ES-I3 (cell line): Measurements from ENCODE around the gene PDIA5.

Source experiments
- H3K36me3 ChIP-seq: 2 replicates; pipeline ENCODE4 v1.6.1; 2013; ENCODE audit warnings: mild to moderate bottlenecking, low read length, control low read depth, moderate library complexity; ENCODE audit not compliant: insufficient read depth
- H3K4me1 ChIP-seq: 2 replicates; pipeline ENCODE4 v1.6.1; 2013; ENCODE audit warnings: mild to moderate bottlenecking, control low read depth, low read length; ENCODE audit not compliant: insufficient read depth
- H3K9ac ChIP-seq: 2 replicates; pipeline ENCODE4 v1.6.1; 2013; ENCODE audit warnings: low read depth, mild to moderate bottlenecking, low read length, moderate library complexity
- H3K9me3 ChIP-seq: 2 replicates; pipeline ENCODE4 v1.6.1; 2013; ENCODE audit warnings: mild to moderate bottlenecking, low read length, moderate library complexity; ENCODE audit not compliant: control insufficient read depth, insufficient read depth

Gene PDIA5

DNA sequence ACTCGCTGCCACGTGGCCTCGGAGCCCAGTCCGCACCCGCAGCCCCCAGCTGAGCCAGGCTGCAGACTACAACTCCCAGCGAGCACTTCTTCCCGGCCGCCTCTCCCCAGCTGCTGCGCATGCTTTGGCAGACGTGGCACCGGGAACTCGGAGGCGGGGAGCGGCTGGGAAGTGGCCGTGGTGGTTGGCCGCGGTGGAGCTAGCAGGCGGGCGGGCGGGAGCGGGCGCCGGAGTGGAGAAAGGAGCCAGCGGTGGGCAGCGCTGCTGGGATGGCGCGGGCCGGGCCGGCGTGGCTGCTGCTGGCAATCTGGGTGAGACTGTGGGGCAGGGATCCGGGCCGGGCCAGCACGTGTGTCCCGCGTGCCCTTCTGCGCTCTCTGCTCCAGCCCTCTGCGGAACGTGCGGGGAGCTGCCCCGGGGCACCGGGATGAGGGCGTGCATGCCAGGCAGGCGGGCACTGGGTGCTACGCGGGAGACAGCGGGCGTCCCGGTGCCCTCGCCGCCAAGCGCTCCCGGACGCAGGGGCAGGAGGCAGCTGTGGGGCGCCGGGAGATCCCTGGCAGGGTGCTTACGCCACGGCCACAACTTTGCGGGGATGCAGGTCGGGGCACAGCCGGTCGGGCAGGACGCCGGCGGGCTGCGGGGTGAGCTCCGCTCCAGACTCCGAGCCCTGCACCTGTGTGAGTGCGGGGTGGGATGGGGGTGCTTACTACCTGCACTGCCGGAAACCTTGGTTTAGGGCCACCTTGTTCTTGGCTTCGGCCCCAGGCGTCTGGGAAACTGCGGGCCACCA, at the start of gene PDIA5:
Gene PDIA5, plus strand, starts transcription at position 130 of the 793 bp plus-strand sequence. Its CDS starts 140 bp downstream, at position 270.
- Histone ChIP-seq H3K4me1 (no peaks in the 10 kb centered on the region; the same call in 1 of the 2 replicates), H3K36me3 (no peaks in the 10 kb centered on the region), H3K9me3 (no peaks in the 10 kb centered on the region), H3K9ac (peak within 1 kb of the TSS; percentile 54)

DNA sequence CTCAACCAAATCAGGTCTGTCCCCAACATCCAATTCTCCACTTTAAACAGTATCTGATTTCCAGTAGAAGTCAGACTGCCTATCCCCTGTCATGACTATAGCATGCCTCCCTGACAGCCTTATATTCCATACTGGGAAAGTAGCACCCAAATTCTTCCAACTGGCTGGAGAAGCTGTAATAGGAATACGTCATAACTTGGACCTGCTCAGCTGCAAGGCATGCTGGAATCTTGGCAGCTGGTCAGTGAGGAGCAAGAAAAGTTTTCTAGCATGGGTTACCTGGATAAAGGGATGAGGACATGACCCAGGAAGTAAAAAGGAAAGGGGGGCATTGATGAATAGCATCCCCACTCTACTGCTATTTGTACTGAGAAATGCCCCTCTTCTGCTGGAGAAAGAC, 48.1 kb upstream of the PDIA5 start:
- Histone ChIP-seq H3K36me3 (no peaks in the 10 kb centered on the region), H3K9me3 (no peaks in the 10 kb centered on the region), H3K9ac (no peak overlapping the region)

DNA sequence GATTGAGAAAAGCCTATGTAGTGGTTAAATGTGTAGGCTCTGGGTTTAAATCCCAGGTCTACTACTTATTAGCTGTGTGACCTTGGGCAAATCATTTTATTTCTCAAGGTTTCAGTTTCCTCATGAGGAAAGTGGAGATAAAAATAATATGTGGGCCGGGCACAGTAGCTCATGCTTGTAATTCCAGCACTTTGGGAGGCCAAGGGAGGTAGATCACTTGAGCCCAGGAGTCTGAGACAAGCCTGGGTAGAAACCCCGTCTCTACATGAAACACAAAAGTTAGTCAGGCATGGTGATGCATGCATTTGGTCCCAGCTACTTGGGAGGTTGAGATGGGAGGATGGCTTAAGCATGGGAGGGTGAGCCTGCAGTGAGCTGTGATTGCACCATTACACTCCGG, 47.7 kb upstream of the PDIA5 start:
- Histone ChIP-seq H3K9me3 (no peaks in the 10 kb centered on the region), H3K4me1 (peaks cover 22% of the 10 kb centered on the region), H3K9ac (no peak overlapping the region), H3K36me3 (no peaks in the 10 kb centered on the region)

More for the DNA sequence above, 48.1 kb upstream of the PDIA5 start:
- peaks cover 22% of the 10 kb centered on the region for H3K4me1 ChIP-seq

DNA sequence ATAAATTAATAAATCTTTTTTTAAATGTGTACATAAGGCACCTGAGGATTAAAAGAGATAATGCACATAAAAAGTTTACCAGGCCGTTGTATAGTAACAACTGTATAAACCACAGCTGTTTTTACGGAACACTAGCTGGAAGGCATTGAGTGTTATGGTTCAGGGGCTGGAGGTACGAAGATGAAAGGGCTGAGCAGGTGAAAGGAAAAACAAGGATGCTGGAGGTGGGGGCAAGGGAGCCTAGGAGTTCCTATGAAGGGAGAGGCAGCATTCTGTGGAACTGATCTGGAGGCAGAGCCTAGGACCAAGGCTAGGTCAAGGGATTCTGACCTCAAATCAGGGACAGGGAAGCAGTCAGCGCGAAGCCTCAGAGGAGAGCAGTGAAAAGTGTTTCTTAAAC, 47.2 kb upstream of the PDIA5 start:
- Histone ChIP-seq H3K9me3 (no peaks in the 10 kb centered on the region), H3K36me3 (no peaks in the 10 kb centered on the region), H3K9ac (no peak overlapping the region), H3K4me1 (peaks cover 22% of the 10 kb centered on the region)

DNA sequence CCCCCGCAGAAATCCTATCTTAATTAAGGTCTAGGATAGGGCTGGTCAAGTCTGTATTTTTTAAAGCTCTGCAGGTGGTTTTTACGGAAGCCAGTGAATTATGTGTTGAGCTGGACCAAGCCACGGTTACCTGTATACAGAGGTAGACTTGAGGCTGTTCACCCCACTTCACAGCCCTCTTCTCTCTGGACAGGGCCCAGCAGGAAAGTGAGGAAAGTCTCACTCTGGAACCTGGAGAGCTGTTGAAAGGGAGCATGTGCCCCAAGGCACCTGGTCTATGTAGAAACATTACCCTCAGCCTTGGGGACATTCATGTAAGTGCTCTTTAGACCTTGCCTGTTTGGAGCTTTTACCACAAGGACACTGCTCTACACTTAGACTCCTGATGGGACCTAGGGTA, 46.1 kb upstream of the PDIA5 start:
- H3K36me3 ChIP-seq, result no peaks in the 10 kb centered on the region
- H3K9me3 ChIP-seq, result no peaks in the 10 kb centered on the region
- no peak overlapping the region for H3K9ac ChIP-seq
- peaks cover 22% of the 10 kb centered on the region for H3K4me1 ChIP-seq

DNA sequence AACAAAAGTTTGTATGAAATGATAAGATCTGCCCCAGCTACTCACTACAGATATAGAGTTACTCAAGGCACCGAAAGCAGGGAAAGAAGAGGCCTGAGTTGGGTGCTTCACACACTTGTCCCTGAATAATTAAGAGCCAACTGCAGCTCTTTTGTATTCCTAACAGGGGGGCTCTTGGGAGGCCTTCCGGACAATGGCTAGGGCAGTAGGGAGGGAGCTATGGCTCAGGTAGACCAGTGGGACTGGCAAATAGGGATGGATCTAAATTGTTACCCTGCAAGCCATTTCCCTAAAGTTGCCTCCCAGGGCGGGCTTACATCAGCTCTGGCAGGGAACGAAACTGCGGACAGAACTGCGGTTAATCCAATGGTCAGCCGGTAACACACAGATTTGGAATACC, 45.4 kb upstream of the PDIA5 start:
- H3K9me3 ChIP-seq, result no peaks in the 10 kb centered on the region
- H3K36me3 ChIP-seq, result no peaks in the 10 kb centered on the region
- H3K9ac ChIP-seq, result no peak overlapping the region
- H3K4me1 ChIP-seq, result peaks cover 22% of the 10 kb centered on the region

DNA sequence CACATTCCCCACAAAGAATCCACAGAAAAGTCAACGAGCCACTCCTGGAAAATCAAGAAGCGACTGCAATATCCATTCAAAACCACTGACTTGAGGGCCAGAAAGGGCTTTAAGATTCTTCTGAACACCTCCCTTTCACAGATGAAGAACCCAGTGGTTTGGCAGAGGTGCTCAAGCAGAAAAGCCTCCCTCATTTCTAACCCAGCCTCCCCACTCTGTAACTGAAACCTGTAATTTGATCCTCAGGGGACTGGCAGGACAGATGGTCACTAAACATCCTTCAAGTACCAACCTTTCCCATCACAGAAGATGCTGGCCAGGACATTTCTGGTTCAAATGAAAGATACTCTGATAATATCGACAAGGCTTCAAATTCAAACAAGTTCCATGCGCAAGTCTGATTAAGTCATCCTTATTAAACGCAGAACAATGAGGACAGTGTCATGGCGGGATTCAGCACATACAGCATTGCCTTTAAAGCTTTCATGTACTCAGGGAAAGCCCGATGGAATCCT, 44.8 kb upstream of the PDIA5 start:
- Histone ChIP-seq H3K4me1 (peaks cover 22% of the 10 kb centered on the region), H3K9ac (no peak overlapping the region)

DNA sequence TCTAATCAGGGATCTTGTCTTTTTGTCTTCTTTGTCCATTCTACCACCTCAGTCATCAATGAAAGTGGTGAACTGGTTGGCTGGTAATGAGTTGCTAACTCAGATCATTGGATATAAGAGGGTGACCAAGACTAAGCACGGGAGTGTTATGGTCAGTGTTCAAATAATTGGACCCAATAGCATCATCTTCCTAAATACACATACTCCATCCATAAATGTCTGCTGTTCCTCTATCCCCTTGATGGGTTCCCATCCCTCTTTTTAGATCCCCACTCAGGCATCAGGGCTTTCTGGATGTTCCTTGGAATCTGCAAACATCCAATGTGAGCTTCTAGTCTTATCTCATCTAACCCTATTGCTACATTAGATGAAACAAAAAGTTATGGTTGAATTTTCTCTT, 42.8 kb upstream of the PDIA5 start:
- Histone ChIP-seq H3K36me3 (no peaks in the 10 kb centered on the region), H3K9ac (no peak overlapping the region), H3K9me3 (no peaks in the 10 kb centered on the region), H3K4me1 (peaks cover 24% of the 10 kb centered on the region)

More for the DNA sequence above, 44.8 kb upstream of the PDIA5 start:
- no peaks in the 10 kb centered on the region for H3K9me3 ChIP-seq
- H3K36me3 ChIP-seq, result no peaks in the 10 kb centered on the region

DNA sequence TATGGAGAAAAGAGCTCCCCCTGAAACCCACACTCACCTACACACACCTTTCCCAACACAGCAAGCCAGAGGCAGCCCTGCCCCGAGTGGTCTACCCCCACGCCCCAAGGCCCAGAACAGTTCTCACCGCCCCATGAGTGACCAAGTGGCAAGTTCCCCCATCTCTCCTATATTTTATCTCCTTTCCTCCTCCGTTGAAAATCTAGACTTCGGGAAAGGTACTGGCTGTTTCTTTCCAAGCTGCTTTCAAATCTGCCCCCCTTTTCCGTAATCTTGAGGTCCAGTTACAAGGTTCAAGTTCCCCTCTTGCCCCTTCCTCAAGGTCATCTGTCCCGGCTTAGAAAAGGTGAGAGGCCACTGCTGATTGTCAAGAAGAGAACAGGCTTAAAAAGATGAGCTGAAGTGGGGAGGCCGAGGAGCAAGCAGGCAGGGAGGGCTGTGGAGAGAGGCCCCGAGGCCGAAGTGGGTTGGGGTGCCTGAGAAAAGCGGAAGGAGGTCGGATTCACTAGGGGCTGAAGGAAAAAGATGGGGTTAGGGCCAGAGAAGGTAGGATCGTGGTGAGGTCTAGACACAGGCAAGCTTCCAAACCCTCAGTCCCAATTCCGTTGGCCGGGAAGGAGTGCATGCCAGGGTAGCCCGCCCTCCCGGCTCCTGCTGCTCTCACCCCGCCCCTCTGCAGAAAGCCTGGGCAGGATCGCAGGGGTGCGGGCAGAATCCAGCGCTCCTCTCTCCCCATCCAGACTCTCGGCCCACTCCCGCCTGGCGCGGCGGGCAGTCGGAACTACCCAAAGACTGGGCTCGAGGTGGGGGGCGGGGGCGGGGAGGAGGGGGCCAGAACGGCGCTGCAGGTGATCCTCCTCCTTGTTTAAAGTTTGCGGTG, 40.9 kb upstream of the PDIA5 start:
- no peaks in the 10 kb centered on the region for H3K36me3 ChIP-seq
- H3K4me1 ChIP-seq, result peaks cover 18% of the 10 kb centered on the region
- no peaks in the 10 kb centered on the region for H3K9me3 ChIP-seq
- H3K9ac ChIP-seq, result peak overlapping the region; percentile 47

DNA sequence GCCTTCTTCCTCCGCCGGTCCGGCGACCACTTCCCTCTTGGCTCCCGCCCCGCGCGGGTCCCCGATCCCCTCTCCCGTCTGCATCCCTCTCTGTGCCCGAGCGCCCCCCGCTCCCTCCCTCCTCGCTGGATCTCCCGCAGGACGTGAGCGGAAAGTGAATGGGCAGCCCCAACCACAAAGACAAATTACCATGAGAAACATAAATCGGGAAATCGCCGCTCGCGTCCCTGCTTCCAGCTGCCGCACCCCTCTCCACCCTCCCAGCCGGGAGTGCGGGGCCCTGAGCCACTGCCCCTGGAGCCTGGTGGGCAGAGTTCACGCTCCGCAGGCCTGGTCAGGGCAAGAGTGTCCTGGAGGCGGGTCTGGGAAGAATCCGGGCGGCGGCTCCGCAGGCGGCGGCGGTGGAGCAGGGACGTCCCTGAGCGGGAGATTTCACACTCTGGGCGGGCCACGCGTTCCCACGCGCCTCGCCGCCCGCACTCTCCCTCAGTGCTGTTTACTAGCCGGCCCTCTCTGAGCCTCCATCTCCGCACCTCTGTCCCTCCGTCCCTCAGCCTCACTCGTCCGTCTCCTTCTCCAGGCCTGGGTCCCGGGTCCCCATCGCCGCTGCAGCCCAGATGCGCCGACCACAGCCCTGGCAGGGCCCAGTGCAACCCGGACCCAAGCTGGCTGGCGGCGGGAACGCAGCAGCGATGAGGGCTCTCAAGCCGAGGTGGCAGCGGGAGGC, 40.1 kb upstream of the PDIA5 start:
- H3K36me3 ChIP-seq, result no peaks in the 10 kb centered on the region
- no peaks in the 10 kb centered on the region for H3K9me3 ChIP-seq
- H3K4me1 ChIP-seq, result peaks cover 10% of the 10 kb centered on the region
- H3K9ac ChIP-seq, result peak overlapping the region; percentile 47

DNA sequence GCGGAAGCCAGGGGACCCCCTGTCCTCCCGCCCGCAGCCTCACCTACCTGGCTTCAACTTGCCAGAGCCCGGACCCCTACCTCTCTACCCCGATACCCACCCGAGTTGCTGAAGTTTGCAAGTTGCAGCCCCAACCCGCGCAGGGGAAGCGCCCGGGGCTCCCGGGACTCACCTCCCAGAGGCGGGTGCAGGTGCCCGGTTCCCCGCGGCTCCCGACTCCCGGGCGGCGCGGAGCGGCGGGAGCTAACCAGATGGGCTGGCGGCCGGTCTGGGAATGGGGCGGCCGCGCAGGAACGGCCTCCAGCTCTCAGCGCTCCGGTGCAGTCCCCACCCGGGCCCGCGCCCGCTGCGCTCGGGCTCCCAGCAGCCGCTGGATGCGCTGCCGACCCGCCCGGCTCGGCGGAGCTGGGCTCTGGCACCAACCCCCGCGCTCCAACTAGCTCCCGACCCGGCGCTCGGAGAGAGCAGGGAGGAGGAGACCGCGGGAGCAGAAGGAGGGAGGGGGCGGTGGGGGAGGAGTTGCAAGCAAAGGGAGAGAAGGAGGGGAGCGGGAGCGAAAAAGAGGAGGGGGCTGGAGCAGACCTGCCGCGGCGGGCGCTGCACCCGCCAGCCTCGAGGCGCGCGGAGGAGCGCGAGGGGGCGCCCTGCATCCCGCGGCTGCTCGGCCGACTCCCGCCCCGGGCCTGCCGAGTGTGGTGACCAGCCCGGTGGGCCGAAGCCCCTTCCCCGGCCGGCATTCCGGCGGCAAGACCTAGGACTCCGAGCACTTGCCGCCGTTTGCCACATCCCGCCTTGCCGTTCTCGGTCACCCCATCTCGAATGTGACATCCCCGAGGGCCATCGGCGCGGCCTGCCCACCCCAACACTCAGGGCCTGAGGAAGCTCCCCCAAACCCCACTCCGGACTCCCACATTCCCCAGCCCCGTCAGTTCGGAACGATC, 39.3 kb upstream of the PDIA5 start, which contains the start of gene SEMA5B:
Gene SEMA5B, minus strand, starts transcription at position 472 of the 941 bp plus-strand sequence. CDS start 66,500 bp downstream, outside the sequence.
- H3K36me3 ChIP-seq, result no peaks in the 10 kb centered on the region
- peak within 1 kb of the TSS; percentile 47 for H3K9ac ChIP-seq
- no peaks in the 10 kb centered on the region for H3K9me3 ChIP-seq
- H3K4me1 ChIP-seq, result 0 out of 2 replicates have a peak, but pooled peaks cover 2% of the 10 kb centered on the region

DNA sequence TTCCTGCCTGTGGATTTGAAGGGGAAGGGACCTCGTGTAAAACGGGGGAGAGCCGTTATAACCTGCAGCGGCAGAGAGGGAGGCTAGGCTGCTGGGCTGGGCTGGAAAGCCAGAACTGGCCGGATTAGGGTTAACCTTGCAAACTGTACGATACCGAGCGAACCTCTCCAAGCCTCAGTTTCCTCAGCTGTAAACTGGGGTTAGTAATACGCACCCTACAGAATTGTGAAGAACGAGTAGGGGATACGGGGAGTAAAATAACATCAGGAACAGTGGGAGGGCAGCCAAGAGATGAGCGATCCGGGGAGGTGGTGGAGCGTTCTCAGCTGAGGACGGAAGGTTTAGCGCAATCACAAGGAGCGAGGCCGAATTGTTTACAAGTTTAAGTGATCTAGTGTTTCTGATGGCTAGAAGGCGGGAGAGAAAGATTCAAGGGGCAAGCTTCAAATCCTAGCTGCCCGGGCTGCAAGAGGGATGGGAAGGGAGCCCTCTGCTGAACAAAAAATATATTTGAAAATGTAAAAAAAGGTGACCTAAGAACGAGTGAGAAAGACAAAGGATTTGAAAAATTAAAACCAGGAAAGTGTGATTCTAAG, 38.5 kb upstream of the PDIA5 start:
- Histone ChIP-seq H3K9me3 (no peaks in the 10 kb centered on the region), H3K36me3 (no peaks in the 10 kb centered on the region), H3K9ac (peak overlapping the region; percentile 47), H3K4me1 (0 out of 2 replicates have a peak, but pooled peaks cover 2% of the 10 kb centered on the region)

DNA sequence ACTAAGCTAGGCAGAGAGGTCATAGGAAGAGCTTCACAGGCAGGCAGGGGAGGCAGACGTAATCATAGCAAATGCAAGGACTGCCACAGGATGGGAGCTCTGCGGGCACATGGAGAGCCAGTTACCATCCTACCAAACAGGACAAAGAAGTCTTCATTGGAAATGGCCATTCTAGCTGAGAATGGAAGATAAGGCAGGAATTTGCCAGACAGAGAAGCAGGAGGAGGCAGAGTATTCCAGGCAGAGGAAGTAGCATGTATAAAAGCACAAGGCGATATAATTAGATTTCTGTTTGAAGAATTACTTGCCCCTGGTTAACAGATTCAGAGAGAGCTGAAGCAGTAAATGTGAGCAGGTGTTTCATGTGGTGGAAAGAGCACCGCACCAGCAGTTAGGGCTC, 35.8 kb upstream of the PDIA5 start:
- Histone ChIP-seq H3K9ac (no peak overlapping the region), H3K9me3 (no peaks in the 10 kb centered on the region), H3K4me1 (0 out of 2 replicates have a peak, but pooled peaks cover 2% of the 10 kb centered on the region), H3K36me3 (no peaks in the 10 kb centered on the region)
